Right lung (tissue), 10 donors: Measurements from ENCODE around the gene SMPX. TPM values are rescaled to one million over a fixed set of nuclear protein-coding genes. Genes with fewer than 3 reads are reported as not detected.
"Not testable (repeated sequence)": the region's sequence is repeated elsewhere in the genome, so short reads cannot be mapped to it uniquely, and the experiment has no call there.

ENCODE experiments used
- DNase-seq, 2 donors: peaks; one replicate each; pipeline ENCODE4 v3.0.0-alpha.2; 2013
- long read RNA-seq, 8 donors: transcript quantifications; one replicate each; lab custom pipeline, GENCODE V29; 2026
- polyA plus RNA-seq, 5 donors: library from polyadenylated mRNA; unstranded; fragments of 120-200 nt; gene quantifications; one replicate each; pipeline versions ENCODE4 v1.2.1 to v1.2.3, GENCODE V29; 2013; ENCODE audit warnings: inconsistent platforms in 1 of 5, low replicate concordance in 1 of 5; ENCODE audit not compliant: insufficient read length in 5 of 5, insufficient read depth in 1 of 5

Gene SMPX
- 10 to 100 TPM in 2 of 5 donors, 1 to 10 TPM in 3; 3.6 to 16.0 (median 9.1) TPM for polyA plus RNA-seq
- long read RNA-seq, donor 1, transcript SMPX-203 (5 exons, 891 nt): major isoform, 5 of 401 reads
- long read RNA-seq, donor 1, partial matches to known transcripts: 304 of 401 reads
- long read RNA-seq, donor 1, other reads (novel, unspliced or antisense): 92 of 401 reads
- long read RNA-seq, donor 2, partial matches to known transcripts: 0 of 1 reads
- long read RNA-seq, donor 2, other reads (novel, unspliced or antisense): 0 of 1 reads
- long read RNA-seq, donor 3, transcript SMPX-203 (5 exons, 891 nt): major isoform, 7 of 7 reads
- long read RNA-seq, donor 3, partial matches to known transcripts: 0 of 7 reads
- long read RNA-seq, donor 3, other reads (novel, unspliced or antisense): 0 of 7 reads
- long read RNA-seq, donor 4: 0 reads
- long read RNA-seq, donor 5, partial matches to known transcripts: 0 of 4 reads
- long read RNA-seq, donor 5, other reads (novel, unspliced or antisense): 0 of 4 reads
- long read RNA-seq, donor 6, transcript SMPX-203 (5 exons, 891 nt): major isoform, 5 of 5 reads
- long read RNA-seq, donor 6, partial matches to known transcripts: 0 of 5 reads
- long read RNA-seq, donor 6, other reads (novel, unspliced or antisense): 0 of 5 reads
- long read RNA-seq, donor 7, transcript SMPX-203 (5 exons, 891 nt): major isoform, 5 of 5 reads
- long read RNA-seq, donor 7, partial matches to known transcripts: 0 of 5 reads
- long read RNA-seq, donor 7, other reads (novel, unspliced or antisense): 0 of 5 reads
- long read RNA-seq, donor 8, partial matches to known transcripts: 0 of 2 reads
- long read RNA-seq, donor 8, other reads (novel, unspliced or antisense): 0 of 2 reads

DNA sequence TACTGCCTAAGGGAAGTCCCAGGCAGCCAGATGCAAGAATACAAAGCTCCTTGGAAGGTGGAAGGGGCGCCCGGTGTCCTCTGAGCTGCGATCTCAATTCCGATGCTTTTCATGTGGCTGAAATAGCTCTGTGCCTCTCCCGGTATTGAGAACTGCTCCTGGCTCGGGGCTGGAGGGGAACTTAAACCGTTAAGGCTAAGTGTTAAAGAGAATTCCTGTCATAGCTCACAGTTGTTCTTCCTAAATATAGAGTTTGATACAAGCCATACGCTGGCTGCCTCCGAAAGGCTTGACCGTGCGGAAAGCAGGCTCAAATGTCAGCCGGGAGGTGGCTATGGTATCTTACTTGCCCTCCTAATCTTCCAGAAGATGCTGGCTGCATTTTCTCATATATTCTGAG lies at the start of gene SMPX:
TSS of gene SMPX (minus strand) at position 157 of the 400 bp plus-strand sequence. CDS start 3,826 bp downstream, outside the sequence.
- DNase-seq: no peak

DNA sequence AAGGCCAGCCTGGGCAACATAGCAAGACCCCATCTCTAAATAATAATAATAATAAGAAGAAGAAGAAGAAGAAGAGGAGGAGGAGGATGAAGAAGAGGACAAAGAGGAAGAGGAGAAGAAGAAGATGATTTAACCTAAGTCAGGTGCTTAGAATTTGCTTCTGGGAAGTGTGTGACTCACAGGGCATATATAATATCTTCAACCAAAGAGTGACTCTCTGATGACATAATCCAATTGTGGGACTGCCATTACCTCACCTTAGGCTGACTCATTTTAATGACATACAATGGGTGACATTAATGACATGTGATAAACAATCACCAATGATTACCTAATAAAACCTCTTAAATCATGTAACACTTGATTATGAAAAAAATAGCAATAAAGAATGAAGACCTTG lies 48.8 kb upstream of the SMPX start:
- no peak for DNase-seq

DNA sequence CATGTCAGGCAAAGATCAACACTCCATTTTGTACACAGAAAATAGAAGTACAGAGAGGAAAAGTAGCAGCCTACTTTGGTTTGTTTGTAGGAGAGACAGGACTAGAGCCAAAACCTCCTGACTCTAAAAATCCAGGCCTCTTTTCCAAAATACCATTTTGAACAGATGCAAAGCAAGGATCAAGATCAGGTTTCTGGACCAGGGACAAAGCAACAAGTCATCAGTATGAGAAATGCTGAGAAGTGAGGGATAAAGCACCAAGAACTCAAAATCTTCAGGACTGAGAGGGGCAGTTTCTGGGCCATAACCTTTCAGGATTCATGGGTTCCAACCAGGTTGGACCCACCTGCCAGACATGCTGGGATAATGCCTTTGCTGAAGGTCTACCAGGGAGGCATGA lies 44.9 kb upstream of the SMPX start:
- no peak for DNase-seq

DNA sequence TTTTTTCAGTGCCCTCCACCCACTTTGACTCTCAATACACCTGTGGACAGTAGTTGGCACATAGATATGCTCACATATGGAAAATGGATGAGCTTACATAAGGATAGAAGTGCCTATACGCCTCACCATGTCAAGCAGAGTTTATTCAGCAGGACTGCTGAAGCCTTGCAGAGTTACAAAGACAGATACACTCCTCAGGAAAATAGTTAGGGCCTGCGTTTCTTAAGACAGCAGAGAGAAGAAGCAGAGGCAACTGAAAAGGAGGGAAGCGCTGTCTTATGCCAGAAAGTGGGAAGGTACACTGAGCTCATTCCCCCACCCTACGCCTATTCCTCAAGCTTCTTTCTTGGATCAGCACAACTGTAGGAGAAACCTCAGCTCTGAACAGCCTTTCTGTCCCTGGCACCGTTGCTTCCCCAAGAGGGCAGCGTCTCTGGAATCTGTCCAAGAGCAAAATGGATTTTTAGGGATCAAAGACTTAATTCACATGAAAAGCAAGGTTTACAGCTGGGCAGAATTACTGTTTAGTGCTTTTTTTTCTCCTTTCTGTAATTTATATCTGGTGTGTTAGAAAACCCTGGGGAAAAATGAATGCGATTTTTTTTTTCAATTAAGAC lies 44.2 kb upstream of the SMPX start:
- no peak for DNase-seq

DNA sequence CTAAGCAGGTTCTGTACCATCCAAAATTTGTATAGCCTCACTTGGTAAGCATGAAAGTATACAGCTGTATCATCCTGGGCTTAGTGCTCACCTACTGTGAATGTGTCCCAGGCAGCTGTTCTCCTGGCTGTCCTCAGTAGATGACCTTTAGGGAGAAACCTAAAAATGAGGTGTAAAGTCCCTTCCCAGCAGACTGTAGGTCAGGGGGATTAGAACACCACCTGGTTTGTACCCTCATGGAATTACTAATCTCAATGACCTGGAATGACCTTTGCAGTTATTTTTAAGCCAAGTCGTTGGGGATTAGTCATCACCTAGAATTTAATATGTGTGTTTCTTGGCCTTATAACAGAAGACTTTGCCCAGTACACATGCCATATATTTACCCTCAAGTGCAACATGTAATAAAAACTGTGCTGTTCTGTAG lies 42.4 kb upstream of the SMPX start:
- DNase-seq: no peak

DNA sequence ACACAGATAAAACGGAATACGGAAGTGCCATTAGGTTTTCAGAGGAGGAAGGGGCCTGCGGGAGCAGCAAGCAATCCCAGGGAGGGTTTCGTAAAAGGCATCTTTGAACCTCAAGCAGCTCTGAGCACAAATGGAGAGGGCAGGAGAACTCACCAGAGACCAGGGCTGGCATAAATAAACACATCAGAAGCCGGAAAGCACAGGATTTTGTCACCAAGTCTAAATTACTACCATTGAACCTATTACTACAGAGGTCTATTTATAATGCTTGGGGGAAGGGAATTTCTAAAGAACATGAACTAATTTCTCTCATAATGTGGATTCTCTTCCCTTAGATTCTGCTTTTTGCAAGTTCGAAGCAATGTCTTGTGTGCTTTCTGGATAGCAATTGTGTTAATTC lies 41.9 kb upstream of the SMPX start:
- no peak for DNase-seq

DNA sequence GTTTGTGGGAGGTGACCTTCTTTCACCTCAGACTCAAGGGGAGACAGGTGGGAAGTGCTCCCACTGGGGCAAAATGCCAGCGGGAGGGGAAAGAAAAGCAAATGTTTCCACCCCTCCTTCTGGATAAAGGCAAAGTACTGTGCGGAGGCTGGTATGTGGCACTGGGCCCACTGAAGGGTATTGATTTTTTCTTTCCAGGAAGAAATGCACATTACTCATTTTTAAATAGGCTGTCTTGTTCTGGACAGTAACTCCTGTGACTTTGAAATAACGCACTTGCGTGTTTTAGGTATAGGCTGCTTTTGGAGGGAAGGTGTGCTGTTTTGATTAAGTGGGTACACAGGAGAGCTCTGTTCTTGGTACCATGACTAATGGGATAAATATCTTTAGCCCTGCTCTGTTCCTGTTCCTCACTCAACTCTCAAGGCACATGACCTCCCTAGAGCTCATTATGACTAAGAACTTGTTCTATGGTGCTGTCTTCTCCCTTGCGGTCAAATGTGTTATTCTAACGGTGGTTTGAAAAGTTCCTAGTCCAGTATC lies 40.8 kb upstream of the SMPX start:
- no peak for DNase-seq

DNA sequence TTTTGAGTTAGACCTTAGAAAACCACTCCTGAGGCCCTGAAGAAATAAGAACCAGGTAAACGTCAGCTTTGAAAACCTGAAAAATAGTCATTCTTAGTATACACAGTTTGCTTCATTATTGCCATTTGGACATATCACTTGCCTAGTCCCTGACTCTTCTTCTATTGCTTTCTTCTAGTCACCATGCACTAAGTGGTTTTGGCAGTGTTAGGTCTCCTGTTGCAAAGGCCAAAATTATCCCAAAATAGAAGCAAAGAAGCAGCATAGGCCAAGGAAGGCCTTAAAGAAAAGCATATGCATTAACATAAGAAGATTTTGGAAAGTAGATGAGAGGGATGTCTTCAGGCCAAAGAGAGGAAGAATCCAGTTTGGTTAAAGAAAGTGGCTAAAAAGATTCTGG lies 24.1 kb upstream of the SMPX start:
- no peak for DNase-seq

DNA sequence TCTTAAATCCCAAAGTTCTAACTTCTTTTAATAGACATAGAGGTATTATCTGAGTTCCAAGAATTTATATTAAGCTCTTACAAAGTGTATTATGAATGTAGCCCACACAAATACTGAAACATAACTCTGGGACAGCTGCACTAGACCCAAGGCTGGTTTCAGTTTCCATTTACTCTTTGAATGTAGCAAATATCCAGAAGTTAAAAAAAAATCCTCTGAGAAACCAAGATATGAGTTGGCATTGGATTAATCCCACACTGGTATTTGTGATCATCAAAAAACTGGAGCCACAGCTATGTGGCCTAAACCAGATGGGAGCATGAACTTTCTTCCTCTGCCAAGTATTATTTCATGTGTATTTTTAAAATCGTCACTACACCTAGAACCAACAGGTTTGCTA lies 23.6 kb upstream of the SMPX start:
- no peak for DNase-seq

DNA sequence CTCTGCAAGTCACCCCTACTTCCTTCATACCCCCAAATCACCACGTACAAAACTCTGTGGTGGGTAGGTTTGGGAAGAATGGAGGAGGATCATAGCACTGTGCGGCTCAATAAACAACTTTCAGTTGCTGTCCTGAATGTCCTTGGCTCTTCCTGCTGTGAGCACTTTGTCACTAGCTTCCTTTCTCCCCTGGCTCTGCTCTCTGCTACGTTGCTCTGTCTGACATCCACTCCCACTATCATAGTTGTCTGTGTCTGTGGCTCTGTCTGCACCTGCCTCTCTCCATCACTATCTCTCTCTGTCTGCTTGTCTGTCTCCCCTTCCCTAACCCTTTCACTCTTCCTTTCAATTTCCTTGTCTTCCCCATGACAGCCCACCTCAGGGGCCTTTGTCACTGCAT lies 21.2 kb upstream of the SMPX start:
- DNase-seq: no peak

DNA sequence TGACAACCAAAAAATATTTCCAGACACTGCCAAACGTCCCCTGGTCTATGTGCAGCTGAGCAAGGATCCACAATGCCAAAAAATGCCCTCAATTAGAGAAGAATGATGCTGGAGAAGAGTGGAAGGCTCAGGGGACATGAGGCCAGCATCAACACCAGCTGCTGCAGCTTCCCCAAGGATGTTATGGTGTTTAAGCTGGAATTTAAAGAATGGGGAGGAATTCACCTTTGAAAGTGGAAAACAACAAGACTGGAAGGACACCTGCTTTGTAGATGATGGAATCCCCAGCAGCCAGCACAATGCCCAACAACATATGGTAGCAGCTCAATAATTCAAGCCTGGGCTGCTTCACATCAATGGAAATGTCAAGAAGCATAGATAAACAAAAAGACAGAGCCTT lies 20.3 kb upstream of the SMPX start:
- no peak for DNase-seq

DNA sequence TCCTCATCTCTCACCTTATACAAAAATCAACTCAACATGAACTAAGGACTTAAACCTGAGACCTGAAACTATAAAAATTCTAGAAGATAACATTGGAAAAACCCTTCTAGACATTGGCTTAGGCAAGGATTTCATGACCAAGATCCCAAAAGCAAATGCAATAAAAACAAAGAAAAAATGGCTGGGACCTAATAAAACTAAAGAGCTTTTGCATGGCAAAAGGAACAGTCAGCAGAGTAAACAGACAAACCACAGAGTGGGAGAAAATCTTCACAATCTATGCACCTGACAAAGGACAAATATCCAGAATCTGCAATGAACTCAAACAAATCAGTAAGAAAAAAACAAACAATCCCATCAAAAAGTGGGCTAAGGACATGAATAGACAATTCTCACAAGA lies 17.2 kb upstream of the SMPX start:
- not testable (repeated sequence) for DNase-seq

DNA sequence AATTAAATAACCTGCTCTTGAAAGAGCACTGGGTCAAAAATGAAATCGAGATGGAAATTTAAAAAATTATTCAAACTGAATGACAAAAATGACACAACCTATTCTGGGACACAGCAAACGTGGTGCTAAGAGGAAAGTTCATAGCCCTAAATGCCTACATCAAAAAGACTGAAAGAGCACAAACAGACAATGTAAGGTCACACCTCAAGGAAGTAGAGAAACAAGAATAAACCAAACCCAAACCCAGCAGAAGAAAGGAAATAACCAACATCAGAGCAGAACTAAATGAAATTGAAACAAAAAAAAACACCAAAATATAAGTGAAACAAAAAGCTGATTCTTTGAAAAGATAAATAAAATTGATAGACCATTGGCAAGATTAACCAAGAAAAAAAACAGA lies 15.1 kb upstream of the SMPX start:
- DNase-seq: not testable (repeated sequence)

DNA sequence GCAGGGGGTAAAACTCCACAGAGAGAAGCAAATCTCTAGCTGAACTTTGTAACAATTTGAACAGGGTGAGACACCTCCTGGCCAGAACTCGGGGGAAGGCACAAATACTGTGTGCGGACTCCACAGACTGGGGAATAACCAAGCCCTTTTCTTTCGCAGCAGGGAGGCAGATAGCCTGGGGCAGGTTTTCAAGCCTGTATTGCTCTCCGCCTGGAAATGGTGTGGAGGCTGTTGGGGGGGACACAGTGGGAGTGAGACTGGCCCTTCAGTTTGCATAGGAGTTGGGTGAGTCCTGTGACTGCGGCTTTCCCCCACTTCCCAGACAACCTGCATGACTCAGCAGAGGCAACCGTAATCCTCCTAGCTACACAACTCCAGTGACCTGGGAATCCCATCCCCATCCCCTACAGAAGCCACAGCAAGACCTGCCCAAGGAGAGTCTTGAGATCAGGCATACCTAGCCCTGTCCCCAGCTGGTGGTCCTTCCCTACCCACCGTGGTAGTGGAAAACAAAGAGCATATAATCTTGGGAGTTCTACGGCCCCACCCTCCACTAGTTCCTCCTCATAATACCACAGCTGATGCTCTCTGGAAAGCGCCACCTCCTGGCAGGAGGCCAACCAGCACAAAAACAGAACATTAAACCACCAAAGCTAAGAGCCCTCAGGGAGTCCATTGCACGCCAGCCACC lies 12.9 kb upstream of the SMPX start:
- DNase-seq: no peak

DNA sequence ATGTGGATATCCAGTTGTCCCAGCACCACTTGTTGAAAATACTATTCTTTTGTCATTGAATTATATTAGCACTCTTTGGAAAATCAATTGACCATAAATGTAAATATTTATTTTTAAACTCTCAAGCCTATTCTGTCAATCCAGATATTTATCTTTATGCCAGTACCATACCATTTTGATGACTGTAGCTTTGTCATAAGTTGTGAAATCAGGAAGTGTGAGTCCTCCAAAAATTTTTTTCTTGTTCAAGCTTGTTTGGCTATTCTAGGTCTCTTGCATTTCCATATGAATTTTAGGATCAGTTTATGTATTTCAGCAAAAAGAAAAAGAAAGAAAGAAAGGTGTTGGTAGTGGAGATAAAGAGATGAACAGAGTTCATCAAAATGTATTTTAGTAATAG lies 8.2 kb upstream of the SMPX start:
- no peak for DNase-seq

DNA sequence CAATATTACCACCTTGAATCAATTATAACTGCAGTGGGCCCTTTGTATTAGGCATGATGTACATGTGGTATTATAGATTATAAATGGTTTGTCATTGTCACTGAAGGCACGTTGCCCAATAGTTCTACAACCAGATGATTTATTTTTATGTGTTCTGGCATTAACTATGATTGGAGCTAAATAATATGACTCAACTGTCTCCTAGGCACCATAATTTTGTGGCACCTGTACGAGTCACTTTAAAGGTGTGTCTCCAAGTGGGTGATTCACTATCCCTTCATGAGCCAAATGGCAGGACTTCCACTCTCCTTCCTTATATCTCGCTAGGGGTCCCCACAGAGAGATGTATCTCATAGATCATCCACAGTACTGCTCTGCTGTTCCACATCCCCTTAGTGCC lies 6.1 kb upstream of the SMPX start:
- DNase-seq: no peak

DNA sequence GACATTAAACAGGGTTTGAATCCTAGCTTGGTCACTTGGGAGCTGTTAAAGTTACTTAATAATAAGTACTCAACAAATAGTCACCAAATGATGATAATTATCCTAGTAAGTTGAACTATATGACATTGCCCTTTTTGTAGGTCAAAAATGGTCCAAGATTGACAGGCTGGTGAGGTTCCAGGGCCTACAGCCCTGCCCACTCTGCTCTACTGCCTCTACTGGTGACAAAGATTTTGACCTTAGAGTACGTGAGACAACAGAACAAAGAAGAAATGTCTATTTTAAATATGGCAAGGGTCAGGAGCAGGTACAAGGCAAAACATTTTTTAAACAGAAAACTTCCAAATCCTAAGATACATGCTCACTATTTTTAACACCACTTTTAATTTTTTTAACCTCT lies 572 bp upstream of the SMPX start:
- DNase-seq: no peak

DNA sequence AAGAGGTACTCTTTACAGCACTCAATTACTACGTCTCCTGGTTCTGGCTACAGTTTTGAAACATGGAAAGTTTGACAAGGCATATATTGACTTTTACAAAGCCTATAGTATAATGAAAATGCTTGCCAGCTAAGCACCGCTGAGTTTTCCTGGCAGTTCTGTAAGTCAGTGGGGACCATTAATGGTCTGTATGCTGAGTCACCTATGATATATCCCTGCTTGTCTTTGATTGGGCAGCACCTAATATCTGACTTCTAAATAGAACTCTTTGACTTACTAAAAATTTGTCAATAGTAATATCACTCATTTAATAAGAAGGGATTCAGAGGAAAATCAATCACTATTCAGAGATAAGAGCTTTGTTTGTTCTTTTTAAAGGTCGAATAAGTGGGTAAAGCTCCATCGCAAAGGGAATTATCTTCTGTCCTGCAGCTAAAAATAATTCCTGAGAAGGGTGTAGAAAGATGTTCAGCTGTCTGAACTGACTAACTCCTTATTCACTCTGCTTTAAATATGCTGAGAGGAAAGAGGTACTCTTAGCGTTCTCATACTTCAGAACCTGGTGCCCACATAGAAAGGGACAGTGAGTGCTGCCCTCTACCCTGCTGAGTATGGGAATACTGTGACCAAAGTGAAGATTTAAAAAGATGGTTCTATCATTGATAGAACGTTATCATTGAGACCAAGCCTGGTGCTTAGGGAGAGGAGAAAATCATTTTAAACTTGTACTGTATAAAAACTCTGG lies 959 bp downstream of the SMPX start:
- no peak for DNase-seq

DNA sequence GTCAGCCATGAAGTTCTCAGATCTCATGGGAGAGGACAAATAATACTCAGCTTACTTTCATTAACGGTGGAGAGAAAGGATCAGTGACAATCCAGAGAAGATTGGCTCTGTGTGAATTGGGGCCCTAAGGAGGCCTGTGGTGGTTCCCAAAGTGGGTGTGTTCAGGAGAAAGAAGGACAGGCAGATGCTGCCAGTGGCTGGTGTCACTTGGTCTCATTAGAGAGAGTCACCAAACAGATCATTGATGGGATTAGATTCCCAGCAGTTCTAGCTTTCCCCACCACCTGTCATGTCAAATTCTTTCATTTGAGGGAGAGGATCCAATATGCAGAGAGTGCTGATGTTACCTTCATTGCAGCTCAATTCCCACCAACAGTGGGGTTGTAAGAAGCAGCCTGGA lies 8.0 kb downstream of the SMPX start:
- no peak for DNase-seq

DNA sequence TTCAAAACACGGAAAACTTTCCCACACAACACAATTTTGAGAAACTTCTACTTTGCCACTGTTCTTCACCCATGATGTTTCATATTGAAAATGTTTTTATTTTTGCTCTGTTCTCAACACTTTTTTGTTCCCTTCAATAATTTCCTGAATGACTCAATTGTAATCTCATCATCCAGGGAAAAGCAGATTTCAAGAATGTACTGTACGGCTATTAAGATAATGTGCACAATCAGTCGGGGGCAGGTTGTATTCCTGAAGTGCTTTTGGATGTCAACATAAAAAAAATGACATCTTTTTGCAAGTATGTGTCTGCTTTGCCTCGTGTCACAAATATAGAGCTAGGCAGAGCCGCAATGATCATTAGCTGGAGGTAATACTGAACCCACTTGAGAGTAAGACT lies 9.7 kb downstream of the SMPX start:
- DNase-seq: no peak

DNA sequence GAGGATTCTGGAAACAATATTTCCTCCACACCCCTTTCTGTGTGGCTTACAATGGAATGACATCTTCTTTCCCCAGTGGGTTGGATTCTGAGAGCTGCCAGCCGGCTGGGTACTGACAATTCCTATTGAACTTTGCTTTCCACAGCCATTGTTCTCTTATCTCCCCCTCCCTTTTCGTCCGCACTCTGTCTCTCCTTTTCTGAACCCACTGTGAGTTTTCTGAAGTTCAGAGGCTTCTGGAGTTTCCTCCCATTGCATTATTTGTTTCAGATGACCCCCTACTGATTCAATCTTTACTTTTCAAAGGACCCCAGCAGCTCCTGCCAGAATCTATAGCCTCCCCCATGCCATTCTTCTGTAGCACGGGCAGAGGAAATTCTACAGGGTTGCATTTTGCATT lies 10.4 kb downstream of the SMPX start:
- no peak for DNase-seq
